Smooth muscle cell (in vitro differentiated cells): ENCODE measurements around the gene NEB. TPM values are rescaled to one million over a fixed set of nuclear protein-coding genes. Genes with fewer than 3 reads are reported as not detected.

Experiments used
- DNase-seq: peaks from one replicate; lab custom pipeline; 2025; ENCODE audit not compliant: unreplicated experiment; lab: John Stamatoyannopoulos, UW
- H2AFZ ChIP-seq: fragments of 200-600 bp; sonication (generic); 2 replicates; pipeline ENCODE4 v1.6.0; 2016; ENCODE audit warnings: antibody characterized with exemption, low read depth, mild to moderate bottlenecking
- H3F3A ChIP-seq: fragments of 200-600 bp; sonication (generic); 2 replicates; pipeline ENCODE4 v1.6.0; 2017; ENCODE audit warnings: antibody characterized with exemption, low read depth
- H3K27ac ChIP-seq: fragments of 200-600 bp; sonication (generic); 2 replicates; pipeline ENCODE4 v1.5.1; 2016; ENCODE audit warnings: low read depth, mild to moderate bottlenecking
- H3K27me3 ChIP-seq: fragments of 200-600 bp; sonication (generic); 2 replicates; pipeline ENCODE4 v1.6.1; 2016; ENCODE audit warnings: low read depth, mild to moderate bottlenecking
- H3K36me3 ChIP-seq: fragments of 200-600 bp; sonication (generic); 2 replicates; pipeline ENCODE4 v1.5.1; 2016; ENCODE audit warnings: low read depth
- H3K4me1 ChIP-seq: fragments of 200-600 bp; sonication (generic); 2 replicates; pipeline ENCODE4 v1.5.1; 2016; ENCODE audit warnings: low read depth
- H3K4me2 ChIP-seq: fragments of 200-600 bp; sonication (generic); 2 replicates; pipeline ENCODE4 v1.6.0; 2016; ENCODE audit warnings: mild to moderate bottlenecking
- H3K4me3 ChIP-seq: fragments of 200-600 bp; sonication (generic); 2 replicates; pipeline ENCODE4 v1.5.1; 2016; ENCODE audit warnings: mild to moderate bottlenecking
- H3K79me2 ChIP-seq: fragments of 200-600 bp; sonication (generic); 2 replicates; pipeline ENCODE4 v1.6.0; 2016; ENCODE audit warnings: low read depth, mild to moderate bottlenecking
- H3K9ac ChIP-seq: fragments of 200-600 bp; sonication (generic); 2 replicates; pipeline ENCODE4 v1.6.0; 2016; ENCODE audit warnings: low read depth
- H3K9me3 ChIP-seq: fragments of 200-600 bp; sonication (generic); replicated peaks from 2 replicates; pipeline ENCODE4 v1.5.1; 2016; ENCODE audit warnings: low read depth
- H4K20me1 ChIP-seq: fragments of 200-600 bp; sonication (generic); 2 replicates; pipeline ENCODE4 v1.6.0; 2016; ENCODE audit warnings: low read depth
- WGBS: methylation state at CpG from one replicate; pipeline ENCODE4 v1.1.7; 2016; ENCODE audit warnings: low lambda C conversion rate; 5-methylcytosine and 5-hydroxymethylcytosine counted together
- polyA plus RNA-seq: library from polyadenylated mRNA; unstranded; fragments of >200 nt; fragmentation: Nextera tagmentation; extraction: Ambion mirVana; gene quantifications from 2 replicates; pipeline ENCODE4 v1.2.1, GENCODE V29; 2016
- total RNA-seq: library from RNA; depleted of rRNA; stranded (reverse); fragments of >200 nt; gene quantifications from 2 replicates; pipeline ENCODE4 v1.2.3, GENCODE V29; 2014
- TF ChIP-seq, protein P1 (sequence below): fragments of 200-600 bp; sonication (generic); IDR thresholded peaks from 2 replicates; pipeline ENCODE4 v1.5.1; 2017; ENCODE audit warnings: borderline replicate concordance, mild to moderate bottlenecking, antibody characterized with exemption; ENCODE audit not compliant: insufficient read depth, poor library complexity, severe bottlenecking

NEB gene
- total and polyA plus RNA-seq, 2 experiments from 2014 or later = 0.18 to 1.3 TPM

DNA sequence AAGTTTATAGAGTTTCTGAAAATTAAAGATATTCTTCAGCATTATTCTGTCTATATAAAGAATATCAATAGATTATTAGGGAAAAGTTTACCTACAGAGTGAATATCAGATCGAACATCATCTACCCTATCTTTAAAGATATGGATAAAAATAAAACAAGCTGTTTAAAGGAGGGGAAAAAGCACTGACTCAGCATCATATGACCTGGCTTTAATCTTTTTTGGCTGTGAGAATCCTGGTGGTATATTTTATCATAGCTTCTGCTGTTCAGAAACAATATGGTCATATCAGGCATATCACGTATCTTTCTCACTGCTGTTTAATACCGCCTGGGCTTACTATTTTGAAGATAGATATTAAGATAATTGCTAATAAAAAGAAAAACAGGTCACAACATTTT is 80.2 kb downstream of the NEB start:
- H3K27me3 ChIP-seq = no peaks in the 10 kb centered on the region
- H3K9ac ChIP-seq = no peak overlapping the region
- 77% methylated on average over 3 of the region's 3 CpGs for WGBS
- H3K4me3 ChIP-seq = no peak overlapping the region
- no peaks in the 10 kb centered on the region for H3K36me3 ChIP-seq
- no peaks in the 10 kb centered on the region for H3K4me1 ChIP-seq
- H3K9me3 ChIP-seq = no peaks in the 10 kb centered on the region
- H4K20me1 ChIP-seq = no peaks in the 10 kb centered on the region
- no peaks in the 10 kb centered on the region for H3F3A ChIP-seq
- DNase-seq = no peak
- no peak overlapping the region for H3K27ac ChIP-seq
- no peak overlapping the region for H3K4me2 ChIP-seq
- no peaks in the 10 kb centered on the region for H3K79me2 ChIP-seq
- no peak overlapping the region for H2AFZ ChIP-seq
- TF ChIP-seq, protein P1, sequence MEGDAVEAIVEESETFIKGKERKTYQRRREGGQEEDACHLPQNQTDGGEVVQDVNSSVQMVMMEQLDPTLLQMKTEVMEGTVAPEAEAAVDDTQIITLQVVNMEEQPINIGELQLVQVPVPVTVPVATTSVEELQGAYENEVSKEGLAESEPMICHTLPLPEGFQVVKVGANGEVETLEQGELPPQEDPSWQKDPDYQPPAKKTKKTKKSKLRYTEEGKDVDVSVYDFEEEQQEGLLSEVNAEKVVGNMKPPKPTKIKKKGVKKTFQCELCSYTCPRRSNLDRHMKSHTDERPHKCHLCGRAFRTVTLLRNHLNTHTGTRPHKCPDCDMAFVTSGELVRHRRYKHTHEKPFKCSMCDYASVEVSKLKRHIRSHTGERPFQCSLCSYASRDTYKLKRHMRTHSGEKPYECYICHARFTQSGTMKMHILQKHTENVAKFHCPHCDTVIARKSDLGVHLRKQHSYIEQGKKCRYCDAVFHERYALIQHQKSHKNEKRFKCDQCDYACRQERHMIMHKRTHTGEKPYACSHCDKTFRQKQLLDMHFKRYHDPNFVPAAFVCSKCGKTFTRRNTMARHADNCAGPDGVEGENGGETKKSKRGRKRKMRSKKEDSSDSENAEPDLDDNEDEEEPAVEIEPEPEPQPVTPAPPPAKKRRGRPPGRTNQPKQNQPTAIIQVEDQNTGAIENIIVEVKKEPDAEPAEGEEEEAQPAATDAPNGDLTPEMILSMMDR = no peak

- no peaks in the 10 kb centered on the region for H3K4me1 ChIP-seq
- H3K9ac ChIP-seq = no peak overlapping the region
- H3K27me3 ChIP-seq = no peaks in the 10 kb centered on the region
- peak overlapping the region; percentile 16 for H3K4me2 ChIP-seq
- no peak overlapping the region for H3K27ac ChIP-seq
- TF ChIP-seq, protein P1 = no peak
- WGBS = 42% methylated on average over 3 of the region's 3 CpGs
- H4K20me1 ChIP-seq = no peaks in the 10 kb centered on the region
- H2AFZ ChIP-seq = no peak overlapping the region
- no peak overlapping the region for H3K4me3 ChIP-seq
- H3K9me3 ChIP-seq = no peaks in the 10 kb centered on the region
- DNase-seq = no peak
- no peaks in the 10 kb centered on the region for H3F3A ChIP-seq
- H3K79me2 ChIP-seq = no peaks in the 10 kb centered on the region
- no peaks in the 10 kb centered on the region for H3K36me3 ChIP-seq
These were observed 83.0 kb downstream of the NEB start for GRCh38 chr2:151651274-151651673.

- Histone ChIP-seq H3K36me3 (no peaks in the 10 kb centered on the region), H3K79me2 (no peaks in the 10 kb centered on the region), H3K4me3 (no peak overlapping the region), H3K9me3 (no peaks in the 10 kb centered on the region), H3K27ac (no peak overlapping the region), H3K27me3 (no peaks in the 10 kb centered on the region), H3K9ac (no peak overlapping the region), H2AFZ (no peak overlapping the region), H3F3A (no peaks in the 10 kb centered on the region), H4K20me1 (no peaks in the 10 kb centered on the region), H3K4me1 (no peaks in the 10 kb centered on the region), H3K4me2 (no peak overlapping the region)
- 95% methylated on average over 3 of the region's 3 CpGs for WGBS
- TF ChIP-seq, protein P1 = no peak
- DNase-seq = no peak
These were observed 83.8 kb downstream of the NEB start for GRCh38 chr2:151650456-151650855.

- Histone ChIP-seq H3K79me2 (no peaks in the 10 kb centered on the region), H3K9me3 (no peaks in the 10 kb centered on the region), H3K4me2 (no peak overlapping the region), H3K27ac (no peak overlapping the region), H3K4me1 (no peaks in the 10 kb centered on the region), H3K27me3 (no peaks in the 10 kb centered on the region), H4K20me1 (no peaks in the 10 kb centered on the region), H3K4me3 (no peak overlapping the region), H2AFZ (no peak overlapping the region), H3K9ac (no peak overlapping the region), H3F3A (no peaks in the 10 kb centered on the region), H3K36me3 (no peaks in the 10 kb centered on the region)
- TF ChIP-seq, protein P1 = no peak
- 94% methylated on average over 3 of the region's 3 CpGs for WGBS
- DNase-seq = no peak
These were observed 84.3 kb downstream of the NEB start for GRCh38 chr2:151649966-151650365.
